Medulla oblongata (tissue), 1 donor: ENCODE measurements around the gene EXOSC6.
"Not testable (repeated sequence)": the region's sequence is repeated elsewhere in the genome, so short reads cannot be mapped to it uniquely, and the experiment has no call there.

ENCODE experiments used
- DNase-seq: peaks from one replicate; pipeline ENCODE4 v3.0.0-alpha.2; 2015; ENCODE audit errors: extremely low spot score

Gene EXOSC6

DNA sequence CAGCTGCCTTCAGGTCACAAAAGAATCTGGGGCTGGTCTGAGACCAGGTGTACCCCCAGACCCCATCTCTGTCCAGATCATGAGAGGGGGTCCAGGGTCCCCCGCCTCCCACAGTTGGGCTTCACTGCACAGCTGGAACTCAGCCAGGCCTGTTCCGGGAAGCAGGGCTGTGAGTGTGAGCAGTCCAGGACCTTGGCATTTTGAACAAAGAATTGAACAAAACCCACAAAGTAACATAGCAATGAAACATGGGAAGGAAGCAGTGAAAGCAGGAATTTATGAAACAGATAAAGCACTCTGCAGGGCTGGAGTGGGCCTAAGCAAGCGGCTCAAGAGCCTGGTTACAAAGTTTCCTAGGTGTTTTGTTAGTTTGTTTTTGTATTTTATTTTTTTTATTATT lies 53.1 kb downstream of the EXOSC6 start:
- DNase-seq = not testable (repeated sequence)

DNA sequence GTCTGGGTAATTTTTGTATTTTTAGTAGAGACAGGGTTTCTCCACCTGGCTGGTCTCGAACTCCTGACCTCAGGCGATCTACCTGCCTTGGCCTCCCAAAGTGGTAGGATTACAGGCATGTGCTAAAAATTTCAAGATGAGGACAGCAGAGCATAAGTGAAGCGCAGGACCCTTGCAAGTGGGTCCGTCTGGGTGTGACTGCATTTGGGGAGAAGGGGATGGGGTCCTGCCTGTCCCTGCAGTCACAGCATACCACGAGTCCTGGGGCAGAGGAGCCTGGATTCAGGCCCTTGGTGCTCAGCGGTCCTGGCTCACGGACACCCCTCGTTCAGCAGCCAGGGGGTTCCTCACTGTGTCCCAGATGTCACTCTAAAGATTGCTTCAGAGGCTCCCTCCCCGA lies 53.5 kb downstream of the EXOSC6 start:
- not testable (repeated sequence) for DNase-seq

DNA sequence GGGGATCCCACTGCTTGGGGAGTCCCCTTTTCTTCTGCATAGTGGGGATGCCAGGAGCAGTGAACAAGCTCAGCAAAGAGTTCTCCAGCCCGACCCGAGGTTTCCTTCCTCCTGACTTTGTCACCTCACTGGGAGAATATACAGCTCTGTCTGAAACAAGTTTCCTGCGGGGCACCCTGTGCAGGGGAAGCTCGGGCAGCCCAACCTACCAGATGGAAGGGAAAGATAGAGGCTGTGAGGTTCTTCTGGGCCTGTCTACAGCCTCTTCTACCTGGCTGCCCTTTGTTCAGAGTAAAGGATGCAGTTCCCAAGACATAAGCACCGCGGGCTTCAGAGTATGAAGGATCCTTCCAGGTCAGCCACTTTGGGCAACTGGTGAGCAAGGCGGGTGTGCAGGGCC lies 54.1 kb downstream of the EXOSC6 start:
- not testable (repeated sequence) for DNase-seq
